ENCODE results near the gene ZSCAN10. TPM values are rescaled to one million over a fixed set of nuclear protein-coding genes. Genes with fewer than 3 reads are reported as not detected.

The ZSCAN10 gene
- total and polyA plus RNA-seq, 2 of the 13 experiments (the other 11 are each of a cell fraction or from before 2014, with no cell fraction given), result not detected

GRCh38 chr16:3059041-3059722 is 39.9 kb downstream of the ZSCAN10 start (continued):
- TF ChIP-seq, protein P1, sequence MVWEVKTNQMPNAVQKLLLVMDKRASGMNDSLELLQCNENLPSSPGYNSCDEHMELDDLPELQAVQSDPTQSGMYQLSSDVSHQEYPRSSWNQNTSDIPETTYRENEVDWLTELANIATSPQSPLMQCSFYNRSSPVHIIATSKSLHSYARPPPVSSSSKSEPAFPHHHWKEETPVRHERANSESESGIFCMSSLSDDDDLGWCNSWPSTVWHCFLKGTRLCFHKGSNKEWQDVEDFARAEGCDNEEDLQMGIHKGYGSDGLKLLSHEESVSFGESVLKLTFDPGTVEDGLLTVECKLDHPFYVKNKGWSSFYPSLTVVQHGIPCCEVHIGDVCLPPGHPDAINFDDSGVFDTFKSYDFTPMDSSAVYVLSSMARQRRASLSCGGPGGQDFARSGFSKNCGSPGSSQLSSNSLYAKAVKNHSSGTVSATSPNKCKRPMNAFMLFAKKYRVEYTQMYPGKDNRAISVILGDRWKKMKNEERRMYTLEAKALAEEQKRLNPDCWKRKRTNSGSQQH (CRISPR knock-in tag; IDR thresholded peaks at IDR 0.05; ENCODE audit: low read depth), result no peak
- TF ChIP-seq MATR3 (CRISPR knock-in tag; IDR thresholded peaks at IDR 0.05), result no peak
- peak; percentile 83; the same call in 1 of the 2 replicates for TF ChIP-seq EED (CRISPR knock-in tag; IDR thresholded peaks at IDR 0.05)
- no peak for TF ChIP-seq BATF2 (CRISPR knock-in tag; IDR thresholded peaks at IDR 0.05)
- TF ChIP-seq, protein P2, sequence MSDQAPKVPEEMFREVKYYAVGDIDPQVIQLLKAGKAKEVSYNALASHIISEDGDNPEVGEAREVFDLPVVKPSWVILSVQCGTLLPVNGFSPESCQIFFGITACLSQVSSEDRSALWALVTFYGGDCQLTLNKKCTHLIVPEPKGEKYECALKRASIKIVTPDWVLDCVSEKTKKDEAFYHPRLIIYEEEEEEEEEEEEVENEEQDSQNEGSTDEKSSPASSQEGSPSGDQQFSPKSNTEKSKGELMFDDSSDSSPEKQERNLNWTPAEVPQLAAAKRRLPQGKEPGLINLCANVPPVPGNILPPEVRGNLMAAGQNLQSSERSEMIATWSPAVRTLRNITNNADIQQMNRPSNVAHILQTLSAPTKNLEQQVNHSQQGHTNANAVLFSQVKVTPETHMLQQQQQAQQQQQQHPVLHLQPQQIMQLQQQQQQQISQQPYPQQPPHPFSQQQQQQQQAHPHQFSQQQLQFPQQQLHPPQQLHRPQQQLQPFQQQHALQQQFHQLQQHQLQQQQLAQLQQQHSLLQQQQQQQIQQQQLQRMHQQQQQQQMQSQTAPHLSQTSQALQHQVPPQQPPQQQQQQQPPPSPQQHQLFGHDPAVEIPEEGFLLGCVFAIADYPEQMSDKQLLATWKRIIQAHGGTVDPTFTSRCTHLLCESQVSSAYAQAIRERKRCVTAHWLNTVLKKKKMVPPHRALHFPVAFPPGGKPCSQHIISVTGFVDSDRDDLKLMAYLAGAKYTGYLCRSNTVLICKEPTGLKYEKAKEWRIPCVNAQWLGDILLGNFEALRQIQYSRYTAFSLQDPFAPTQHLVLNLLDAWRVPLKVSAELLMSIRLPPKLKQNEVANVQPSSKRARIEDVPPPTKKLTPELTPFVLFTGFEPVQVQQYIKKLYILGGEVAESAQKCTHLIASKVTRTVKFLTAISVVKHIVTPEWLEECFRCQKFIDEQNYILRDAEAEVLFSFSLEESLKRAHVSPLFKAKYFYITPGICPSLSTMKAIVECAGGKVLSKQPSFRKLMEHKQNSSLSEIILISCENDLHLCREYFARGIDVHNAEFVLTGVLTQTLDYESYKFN (CRISPR knock-in tag; conservative IDR thresholded peaks at IDR 0.05), result peak; percentile 64
- peak; percentile 21; the same call in 1 of the 2 replicates for TF ChIP-seq MZF1 (CRISPR knock-in tag; IDR thresholded peaks at IDR 0.05; ENCODE audit: borderline replicate concordance)
- no peak for TF ChIP-seq DNMT3B (CRISPR knock-in tag; conservative IDR thresholded peaks at IDR 0.05)
- TF ChIP-seq, protein P3, sequence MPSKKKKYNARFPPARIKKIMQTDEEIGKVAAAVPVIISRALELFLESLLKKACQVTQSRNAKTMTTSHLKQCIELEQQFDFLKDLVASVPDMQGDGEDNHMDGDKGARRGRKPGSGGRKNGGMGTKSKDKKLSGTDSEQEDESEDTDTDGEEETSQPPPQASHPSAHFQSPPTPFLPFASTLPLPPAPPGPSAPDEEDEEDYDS (CRISPR knock-in tag; IDR thresholded peaks at IDR 0.05), result no peak
- TF ChIP-seq ZNF589 (CRISPR knock-in tag; conservative IDR thresholded peaks at IDR 0.05), result no peak
- TF ChIP-seq ZFP36L1 (CRISPR knock-in tag; IDR thresholded peaks at IDR 0.05), result no peak
- TF ChIP-seq ARID5B (CRISPR knock-in tag; IDR thresholded peaks at IDR 0.05), result peak; percentile 58; the same call in 1 of the 2 replicates
- no peak for TF ChIP-seq PLRG1 (conservative IDR thresholded peaks at IDR 0.05)
- TF ChIP-seq LCORL (IDR thresholded peaks at IDR 0.05), result no peak
- TF ChIP-seq LCORL (CRISPR knock-in tag; IDR thresholded peaks at IDR 0.05), result peak; percentile 89
- TF ChIP-seq ZBTB7A (CRISPR knock-in tag; IDR thresholded peaks at IDR 0.05), result peak; percentile 89
- no peak for TF ChIP-seq NR3C1 (CRISPR knock-in tag; IDR thresholded peaks at IDR 0.05)
- peak; percentile 82; the same call in 1 of the 2 replicates for TF ChIP-seq MXD3 (CRISPR knock-in tag; IDR thresholded peaks at IDR 0.05)
- no peak for TF ChIP-seq KLF11 (CRISPR knock-in tag; IDR thresholded peaks at IDR 0.05)
- peak; percentile 78 for TF ChIP-seq MYC (CRISPR knock-in tag; IDR thresholded peaks at IDR 0.05; ENCODE audit: borderline replicate concordance)
- TF ChIP-seq YEATS2 (CRISPR knock-in tag; IDR thresholded peaks at IDR 0.05; ENCODE audit: borderline replicate concordance), result peak; percentile 33; the same call in 1 of the 2 replicates
- no peak for TF ChIP-seq HOXA7 (CRISPR knock-in tag; IDR thresholded peaks at IDR 0.05)
